GM21576 (cell line): Measurements from ENCODE around the gene MRPS5.

ENCODE experiments used
- ATAC-seq: cut with Tn5 transposase; IDR thresholded peaks from one replicate; pipeline ENCODE4 v1.9.1; 2021; ENCODE audit warnings: mild to moderate bottlenecking, moderate library complexity; ENCODE audit not compliant: unreplicated experiment

The MRPS5 gene

DNA sequence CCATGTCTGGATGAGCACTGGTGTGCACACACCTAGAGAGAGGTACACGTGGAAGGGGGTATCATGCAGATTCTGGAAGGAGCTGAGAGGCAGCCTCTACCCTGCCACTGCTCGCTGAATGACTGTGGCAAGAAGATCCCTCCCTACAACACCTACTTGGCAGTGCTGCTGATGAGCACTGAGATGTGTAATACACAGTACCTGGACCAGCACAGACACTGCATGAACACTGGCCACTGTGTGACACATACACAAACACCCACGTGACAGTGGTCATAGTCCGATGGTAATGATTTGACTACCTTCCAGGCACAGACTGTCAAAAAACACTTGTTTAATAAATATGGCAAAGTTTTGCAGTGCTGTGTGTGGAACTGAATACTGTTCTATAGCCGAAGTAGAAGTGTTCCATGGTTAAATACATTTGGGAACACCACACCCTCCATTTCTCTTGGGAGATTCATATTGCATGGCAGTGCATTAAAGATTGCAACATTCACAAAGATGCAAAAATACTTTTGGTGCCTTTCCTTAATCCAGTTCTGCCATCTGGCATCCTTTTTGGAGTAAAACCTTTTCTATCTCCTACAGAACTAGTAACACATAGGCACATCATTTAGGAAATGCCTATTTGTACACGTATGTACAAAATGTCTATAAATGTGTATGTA is 29.6 kb downstream of the MRPS5 start:
- no peak for ATAC-seq

DNA sequence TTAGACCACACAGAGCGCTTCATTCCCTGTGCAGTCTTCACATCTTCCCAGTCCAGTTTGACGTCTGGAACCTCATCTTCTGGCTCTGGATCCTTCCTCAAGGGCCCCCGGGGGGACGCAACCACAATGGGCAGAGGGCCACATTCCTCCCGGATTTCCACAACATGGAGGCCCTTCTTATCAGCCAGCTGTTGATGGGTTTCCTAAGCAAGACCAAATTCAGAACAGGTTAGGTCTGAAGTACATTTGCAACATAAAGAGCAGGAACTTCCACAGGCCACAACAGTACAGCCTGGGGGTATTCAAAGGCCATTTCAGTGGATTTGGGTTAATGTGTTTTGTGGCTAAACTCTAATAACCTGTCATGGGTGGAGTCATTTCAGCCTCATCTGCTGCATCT is 34.2 kb downstream of the MRPS5 start:
- no peak for ATAC-seq

DNA sequence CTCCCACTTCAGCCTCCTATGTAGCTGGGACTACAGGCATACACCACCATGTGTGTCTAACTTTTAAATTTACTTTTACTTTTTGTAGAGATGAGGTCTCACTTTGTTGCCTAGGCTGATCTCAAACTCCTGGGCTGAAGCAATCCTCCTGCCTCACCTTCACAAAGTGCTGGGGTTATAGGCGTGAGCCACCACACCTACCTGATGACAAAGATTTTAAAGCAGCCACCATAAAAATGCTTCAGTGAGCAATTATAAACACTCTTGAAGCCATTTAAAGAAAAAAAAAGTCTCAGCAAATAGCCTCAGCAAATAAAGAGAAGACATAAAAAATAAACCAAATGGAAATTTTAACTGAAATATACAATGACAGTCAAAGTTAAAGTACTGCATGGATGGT is 35.6 kb downstream of the MRPS5 start:
- ATAC-seq = no peak

DNA sequence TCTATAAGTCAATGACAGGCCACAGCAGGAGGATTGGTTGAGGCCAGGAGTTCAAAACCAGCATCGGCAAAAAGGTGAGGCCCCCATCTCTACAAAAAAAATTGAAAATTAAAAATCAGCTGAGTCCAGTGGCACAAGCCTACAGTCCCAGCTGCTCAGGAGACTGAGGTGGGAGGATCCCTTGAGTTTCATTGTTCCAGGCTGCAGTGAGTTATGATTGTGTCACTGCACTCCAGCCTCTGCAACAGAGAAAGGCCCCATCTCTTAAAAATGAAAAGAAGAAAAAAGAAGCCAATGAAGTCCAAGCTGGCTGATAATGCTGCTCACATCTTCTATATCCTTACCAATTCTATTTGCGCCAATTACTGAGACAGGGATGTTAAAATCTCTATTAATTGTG is 39.1 kb downstream of the MRPS5 start:
- ATAC-seq = no peak

DNA sequence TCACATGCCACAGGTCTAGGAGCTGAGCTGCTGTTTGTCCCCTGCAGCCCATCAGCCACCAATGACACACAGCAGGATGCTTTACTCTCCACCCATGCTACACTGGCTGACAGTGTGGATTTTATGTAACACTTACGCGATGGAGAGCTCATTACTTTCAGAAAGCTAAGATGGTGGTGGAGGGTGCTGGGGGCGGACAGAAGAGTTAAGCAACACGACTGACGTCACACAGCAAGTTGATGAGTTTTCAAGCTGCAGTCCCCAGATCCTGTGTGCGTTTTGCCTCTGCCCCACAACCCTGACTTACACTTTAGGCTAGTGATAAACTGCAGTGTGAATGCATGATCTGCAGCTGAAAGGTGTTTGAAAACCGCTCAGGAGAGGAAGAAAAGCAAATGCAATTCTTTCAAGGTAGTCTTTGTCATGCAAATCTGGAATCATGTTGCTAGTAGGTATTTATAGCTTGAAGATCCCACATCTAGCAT is 42.4 kb downstream of the MRPS5 start:
- ATAC-seq = no peak

DNA sequence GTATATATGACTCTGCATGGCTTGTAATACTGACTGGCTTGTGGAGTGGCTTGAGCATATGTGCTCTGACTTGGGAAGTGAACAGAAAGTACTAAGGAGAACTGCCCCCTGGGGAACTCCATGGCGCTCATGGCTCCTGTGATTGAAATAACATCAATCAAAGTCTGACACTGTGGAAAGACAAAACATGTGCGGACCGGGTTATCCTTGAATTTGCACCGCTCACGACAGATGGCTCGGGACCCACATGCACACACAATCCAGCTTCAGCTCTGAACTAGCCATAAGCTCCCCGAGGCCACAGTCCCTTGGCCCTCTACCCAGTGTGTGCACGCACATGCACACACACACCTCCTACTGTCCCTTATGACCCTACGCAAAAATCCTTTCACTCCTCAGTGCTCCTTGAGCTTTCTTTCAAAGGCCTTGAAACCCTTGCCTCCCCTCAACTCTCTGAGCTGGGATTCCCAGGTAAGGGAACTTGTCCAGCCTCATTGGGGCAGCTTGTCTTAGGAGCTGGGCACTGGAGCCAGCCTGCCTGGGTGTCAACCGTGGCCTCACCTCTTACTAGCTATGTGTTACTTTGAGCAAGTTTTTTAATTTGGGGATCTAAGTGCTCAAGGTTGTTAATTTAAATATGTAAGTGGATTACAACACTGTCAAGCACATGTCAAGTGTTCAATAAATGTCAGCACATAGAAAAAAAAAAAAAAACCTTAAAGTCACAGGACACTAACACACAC is 43.6 kb downstream of the MRPS5 start:
- no peak for ATAC-seq

DNA sequence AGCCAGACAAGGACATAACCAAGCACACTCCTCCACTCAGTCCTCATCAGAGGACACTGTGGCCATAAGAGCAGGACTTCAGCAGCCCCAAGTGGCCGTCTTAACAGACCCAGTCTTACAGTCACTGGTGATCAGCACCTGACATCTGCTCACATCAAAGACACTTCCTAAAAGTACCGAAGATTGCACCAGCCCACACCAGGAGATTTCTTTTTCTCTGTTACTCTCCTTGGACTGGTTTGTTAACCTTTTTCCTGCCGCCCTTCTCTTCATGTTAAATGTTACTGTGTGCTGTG is 44.1 kb downstream of the MRPS5 start:
- no peak for ATAC-seq

DNA sequence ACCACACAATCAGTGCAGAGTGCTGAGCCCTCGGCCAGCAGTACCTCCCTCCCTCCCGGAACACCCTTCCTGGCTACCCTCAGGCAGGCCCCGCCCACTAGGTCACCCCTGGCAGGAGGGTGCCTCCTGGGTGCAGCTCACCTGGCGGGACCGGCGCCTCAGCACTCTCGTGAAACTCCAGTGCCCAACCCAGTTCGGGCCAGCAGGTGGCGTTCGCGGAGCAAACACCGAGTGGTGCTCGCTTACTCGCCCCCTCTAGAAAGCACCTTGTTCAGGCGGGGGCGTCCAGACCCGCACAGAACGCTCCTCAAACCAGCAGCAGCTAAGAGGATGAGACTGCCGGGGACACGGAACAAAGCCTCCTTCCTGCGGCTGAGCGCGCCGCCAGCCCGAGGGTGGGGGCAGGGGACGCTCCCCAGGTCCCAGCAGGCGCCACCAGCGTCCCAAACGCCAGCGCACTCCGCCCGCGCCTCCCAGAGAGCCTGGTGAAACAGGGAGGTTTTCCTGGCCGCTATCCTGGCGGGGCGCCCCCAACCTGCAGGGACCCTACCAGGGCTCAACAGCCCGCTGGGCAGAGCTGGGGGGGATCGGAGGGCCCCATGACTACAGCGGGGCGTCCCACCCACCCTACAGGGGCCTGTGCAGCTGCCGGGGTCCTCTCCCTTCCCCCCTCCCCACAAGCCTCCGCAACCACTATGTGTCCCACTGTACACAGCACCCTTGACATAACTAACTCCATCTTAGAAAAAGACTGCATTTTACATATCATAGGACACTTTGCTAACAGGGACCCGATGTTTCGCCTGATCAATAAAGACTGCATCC is 44.7 kb downstream of the MRPS5 start:
- ATAC-seq = peak; percentile 87

DNA sequence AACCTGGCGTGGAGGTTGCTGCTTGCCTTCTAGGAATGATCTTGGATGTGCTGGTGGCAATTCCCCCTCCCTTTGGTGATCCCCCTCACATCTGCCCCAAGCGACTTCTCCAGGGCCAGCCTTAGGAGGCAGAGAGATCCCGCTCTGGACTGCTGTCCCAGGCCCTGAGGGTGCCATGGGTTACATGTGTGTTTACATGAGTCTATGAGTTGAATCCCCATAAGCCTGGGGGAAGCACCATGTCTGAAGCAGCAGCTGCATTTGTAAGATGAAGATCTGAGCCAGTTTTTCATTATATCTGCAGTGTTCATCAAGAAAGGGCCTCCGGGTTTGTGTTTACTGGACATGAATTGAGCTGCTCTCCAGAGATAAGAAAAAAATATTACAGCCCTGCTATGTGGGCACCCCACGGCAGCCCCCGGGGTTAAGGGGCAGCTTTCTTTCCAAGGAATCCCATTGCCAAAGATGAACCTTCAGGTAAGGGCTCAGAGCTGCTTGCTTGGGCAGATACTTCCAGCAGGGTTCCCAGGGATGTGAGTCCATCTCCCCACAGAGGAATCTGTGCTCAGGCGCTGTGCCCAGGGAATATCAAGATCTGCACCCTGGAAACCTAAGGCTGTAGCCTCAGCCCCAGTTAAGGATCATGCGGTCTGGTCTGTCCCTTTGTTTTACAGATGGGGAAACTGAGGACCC is 46.0 kb downstream of the MRPS5 start:
- ATAC-seq = no peak

DNA sequence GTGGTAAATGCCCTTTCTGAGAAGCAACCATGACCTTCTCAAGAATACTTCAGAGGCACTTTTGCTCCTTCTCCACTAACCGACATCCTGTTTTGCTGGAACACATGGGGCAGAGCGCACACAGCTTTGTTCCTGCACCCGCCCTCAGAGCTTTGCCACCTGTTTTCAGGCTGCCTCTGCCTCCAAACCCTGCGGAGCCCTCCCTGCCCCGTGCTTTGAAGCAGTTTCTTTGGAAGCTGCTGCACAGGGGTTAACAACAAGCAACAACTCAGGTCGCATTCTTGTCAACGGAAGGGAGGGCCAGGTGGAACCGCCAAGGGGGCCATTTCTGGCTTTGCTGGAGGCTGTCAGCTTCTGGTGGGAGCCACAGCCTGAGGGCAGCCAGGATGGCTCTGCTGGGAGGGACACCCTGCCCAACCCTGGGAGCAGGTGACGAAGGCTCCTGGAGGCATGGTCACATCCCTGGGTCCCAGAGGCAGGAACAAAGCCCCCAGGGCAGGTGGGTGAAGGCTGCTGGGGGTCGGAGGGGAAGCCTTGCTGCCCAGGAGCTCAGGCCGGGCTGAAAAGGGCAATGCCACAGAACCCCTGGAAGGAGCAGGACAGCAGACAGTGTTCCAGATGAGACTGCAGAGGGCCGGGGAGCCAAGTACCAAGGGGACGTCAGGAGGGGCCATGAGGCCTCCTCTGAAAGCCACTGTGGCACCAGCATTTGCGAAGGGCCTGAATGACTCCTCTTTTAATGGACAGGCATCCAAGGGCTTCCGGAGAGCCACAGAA is 46.8 kb downstream of the MRPS5 start:
- ATAC-seq = no peak

DNA sequence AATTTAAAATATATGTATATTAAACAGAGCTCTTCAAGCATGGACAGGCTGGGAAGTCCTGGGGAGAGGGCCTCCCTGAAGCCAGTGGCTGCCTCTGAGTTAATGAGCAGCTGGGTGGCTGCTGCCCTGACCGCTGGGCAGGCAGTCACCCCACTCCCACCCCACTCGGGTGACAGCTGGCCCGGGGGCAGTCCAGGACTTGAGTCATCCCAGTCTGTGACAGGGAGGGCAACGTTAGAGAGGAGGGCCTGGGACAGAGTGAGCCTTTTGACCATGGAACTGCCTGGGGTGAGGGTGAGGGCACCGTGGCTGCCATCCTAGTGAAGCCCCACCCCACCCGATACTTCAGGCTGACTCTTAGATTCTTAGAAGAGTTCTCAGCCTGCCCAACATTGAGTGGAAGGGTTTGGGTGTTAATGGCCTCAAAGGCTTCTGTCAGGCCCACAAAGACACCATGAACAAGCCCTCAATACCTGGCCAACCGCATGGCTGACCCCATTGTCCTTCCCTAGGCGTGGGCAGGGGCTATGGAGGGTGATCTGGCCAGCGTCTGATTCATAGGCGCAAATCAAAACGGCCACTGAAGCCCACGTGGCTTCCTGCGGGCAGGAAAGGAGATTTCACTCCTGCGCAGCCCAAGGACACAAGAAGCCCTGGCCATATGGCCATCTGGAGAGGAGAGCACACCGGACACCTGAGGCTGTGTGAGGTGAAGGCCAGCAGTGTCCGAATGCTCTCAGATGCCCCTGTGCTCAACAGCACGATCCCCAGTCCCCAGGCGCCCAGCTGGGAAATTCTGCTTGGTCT is 47.5 kb downstream of the MRPS5 start:
- no peak for ATAC-seq

DNA sequence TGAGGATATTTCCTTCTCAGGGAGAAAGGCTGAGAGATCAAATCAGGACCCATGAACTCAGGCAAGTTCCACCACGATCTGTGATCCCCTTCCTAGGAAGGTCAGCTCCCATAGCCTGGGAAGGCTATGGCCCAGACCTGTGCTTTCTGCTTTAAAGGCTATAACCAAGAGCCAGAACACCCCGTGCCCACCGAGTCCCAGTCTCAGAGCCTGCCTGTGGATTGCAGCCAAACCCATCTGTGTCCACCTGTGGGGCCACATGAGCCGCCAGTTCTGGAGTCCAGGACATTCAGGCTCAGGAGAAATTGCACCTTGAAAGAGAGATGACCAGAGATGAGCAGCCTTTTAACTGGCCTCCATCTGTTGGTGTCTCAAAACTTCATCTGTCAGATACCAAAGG is 49.2 kb downstream of the MRPS5 start:
- no peak for ATAC-seq

DNA sequence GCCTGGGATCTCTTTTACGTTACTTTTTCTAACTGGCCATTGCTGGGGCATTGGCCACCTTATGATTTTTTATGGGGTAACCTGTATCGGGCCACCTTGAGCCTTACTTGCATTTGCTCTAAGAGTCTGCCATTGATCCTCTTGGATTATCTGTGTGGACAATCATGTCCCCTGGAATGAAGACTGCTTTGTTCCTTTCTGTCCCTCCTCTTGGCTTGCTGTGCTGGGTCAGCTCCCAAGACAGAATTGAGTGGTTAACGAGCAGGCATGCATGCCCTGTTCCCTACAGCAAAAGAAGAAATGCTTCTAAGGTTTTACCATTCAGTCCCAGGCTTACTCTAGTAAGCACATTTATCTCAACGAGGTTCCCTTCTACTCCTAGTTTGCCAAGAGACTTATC is 49.8 kb downstream of the MRPS5 start:
- no peak for ATAC-seq

DNA sequence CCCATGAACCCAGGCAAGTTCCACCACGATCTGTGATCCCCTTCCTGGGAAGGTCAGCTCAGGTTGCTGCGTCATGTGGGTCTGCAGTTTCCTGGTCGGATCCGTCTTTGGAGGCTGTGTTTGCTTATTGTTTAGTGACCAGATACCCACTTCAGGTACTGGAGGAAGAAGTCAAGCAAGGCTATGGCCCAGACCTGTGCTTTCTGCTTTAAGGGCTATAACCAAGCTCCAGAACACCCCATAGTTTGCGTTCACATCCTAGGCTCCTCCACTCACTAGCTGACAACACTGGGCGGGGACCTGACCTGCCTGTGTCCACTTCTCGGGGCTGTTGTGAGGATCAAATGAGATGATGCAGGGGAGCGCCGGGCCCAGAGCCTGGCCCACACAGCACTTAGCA is 52.1 kb downstream of the MRPS5 start:
- no peak for ATAC-seq

DNA sequence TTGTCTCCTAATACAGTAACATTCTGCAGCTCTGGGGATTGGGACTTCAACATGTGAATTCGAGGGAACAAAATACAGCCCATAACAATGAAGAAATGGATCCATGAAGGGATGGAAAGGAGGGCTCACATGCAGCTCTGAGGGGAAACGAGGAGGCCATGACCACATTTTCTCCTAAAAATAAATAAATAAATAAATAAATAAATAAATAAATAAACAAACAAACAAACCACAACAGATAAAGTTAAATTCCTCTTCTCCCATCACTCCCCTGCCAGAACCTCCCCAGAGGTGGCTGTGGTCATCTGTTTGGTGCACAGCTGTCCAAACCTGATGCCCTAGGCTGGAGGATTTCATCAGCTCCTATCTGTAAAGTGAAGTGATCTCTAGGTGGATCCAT is 53.4 kb downstream of the MRPS5 start:
- ATAC-seq = no peak

DNA sequence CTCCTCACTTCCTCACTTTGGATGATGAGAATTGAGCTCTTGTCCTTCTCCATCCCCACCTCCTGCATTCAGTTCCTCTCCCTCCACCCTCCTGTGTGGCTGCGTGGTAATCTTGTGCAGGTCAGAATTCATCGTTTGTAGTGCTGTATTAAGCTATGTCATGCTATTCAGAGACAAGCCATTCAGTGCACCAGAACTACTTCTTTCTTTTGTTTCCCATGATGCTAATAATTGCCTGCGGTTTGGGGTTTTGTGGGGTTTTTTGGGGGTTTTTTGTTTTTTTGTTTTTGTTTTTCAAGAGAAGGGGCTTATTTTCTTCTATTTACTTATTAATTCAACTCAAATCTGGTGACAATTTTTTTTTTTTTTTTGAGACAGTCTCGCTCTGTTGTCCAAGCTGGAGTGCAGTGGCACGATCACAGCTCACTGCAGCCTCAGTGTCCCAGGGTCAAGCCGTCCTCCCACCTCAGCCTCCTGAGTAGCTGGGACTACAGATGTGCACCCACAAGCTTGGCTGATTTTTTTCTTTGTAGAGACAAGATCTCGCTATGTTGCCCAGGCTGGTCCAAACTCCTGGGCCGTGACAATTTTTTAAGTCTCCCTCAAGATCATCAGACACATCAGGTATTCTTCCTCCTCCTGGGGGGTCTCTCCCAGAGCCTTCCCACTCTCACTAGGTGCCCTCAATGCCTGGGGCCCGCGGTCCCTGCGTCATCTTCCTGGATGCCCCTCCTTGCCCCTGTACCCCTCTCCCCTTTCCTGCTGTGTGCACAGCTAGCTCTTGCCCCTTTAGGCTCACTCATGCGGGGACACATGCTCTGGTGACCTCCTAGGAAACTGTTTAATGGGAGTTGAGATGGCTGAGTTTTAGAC is 58.3 kb downstream of the MRPS5 start:
- ATAC-seq = peak; percentile 72

DNA sequence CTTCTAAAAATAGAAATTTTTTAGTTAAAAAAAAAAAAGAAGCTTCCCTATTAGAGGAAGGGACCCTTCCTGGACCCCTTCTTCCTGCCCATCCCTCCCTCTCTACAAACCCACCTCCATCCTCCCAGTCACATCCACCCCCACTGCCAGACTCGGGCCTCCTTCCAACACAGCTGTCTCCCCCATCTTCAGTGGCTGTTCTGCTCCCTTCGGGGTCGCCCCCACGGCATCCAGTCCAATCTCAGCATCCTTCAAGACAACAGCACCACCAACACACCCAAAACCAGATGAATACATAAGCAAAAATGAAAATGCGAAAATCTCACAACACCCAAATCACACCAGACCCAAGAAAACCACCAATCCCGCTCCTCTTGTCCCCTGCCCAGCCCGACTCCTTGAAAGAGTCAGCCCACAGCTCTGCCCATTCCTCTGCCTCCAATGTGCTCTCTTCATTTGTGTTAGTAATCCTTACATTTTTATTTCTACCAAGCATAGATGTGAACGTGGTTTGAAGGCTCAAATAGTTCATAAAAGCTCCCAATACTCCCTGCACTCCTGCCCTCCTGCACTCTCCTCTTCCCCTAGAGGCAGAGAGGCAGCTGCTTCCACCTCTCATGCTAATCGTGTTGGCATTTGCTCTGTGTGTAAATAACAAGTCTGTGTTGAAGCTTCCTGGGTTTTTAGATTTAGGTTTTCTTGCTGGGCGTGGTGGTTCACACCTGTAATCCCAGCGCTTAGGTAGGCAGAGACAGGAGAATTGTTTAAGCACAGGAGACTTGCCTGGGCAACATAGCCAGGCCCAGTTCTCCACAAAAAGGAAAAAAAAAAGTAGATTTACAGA is 59.1 kb downstream of the MRPS5 start:
- no peak for ATAC-seq

DNA sequence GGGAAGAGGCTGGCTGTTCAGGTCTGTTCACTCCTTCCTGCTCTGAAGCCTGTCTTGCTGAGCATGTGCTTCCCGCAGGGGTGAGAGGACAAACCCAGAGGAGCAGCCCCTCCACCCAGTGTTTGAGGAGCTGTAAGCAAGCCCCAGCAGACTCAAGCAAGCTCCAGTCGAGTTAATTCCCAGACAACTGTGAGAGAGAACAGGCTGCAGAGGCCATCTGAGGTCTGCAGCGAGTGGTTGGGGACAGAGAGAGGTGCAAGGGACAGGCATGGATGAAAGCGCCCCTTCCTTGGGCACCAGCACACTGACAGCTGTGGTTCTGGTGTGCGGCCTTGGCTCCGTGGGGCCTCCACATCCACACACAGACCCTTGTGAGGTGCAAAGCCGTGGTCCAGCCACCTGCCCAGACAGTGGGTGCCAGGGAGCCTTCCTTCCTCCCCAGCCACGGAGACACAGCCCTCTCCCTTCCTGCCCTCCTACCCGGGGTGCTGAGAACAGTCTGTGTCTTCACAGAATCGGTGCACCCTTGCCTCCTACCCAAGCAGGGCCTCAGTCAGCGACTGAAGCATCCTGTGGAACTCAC is 59.9 kb downstream of the MRPS5 start:
- no peak for ATAC-seq
